ENCODE results near the gene CHCHD1.
A peak's percentile ranks its signal among the peaks of the same experiment; 100 is the strongest.

The CHCHD1 gene

DNA sequence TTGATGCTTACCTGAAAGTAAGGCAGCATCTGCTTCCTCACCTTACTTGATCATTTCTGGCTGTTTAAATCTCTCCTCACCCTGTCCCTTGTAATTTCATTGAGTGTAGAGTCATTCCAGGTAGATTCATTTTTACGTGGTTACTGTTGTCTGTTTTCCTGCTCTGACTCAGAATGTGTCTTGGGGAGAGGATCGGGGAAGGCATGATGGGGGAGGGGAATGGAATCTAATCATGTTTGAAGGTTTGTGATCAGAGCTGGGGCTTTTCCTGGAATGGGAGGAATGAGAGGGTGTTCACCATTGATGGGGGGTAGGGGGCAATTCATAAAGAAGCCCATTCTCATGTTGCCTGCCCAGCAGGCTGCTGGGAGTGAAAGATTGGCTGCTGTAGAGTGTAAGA, 18.9 kb upstream of the CHCHD1 start:
- TF ChIP-seq, protein P1, sequence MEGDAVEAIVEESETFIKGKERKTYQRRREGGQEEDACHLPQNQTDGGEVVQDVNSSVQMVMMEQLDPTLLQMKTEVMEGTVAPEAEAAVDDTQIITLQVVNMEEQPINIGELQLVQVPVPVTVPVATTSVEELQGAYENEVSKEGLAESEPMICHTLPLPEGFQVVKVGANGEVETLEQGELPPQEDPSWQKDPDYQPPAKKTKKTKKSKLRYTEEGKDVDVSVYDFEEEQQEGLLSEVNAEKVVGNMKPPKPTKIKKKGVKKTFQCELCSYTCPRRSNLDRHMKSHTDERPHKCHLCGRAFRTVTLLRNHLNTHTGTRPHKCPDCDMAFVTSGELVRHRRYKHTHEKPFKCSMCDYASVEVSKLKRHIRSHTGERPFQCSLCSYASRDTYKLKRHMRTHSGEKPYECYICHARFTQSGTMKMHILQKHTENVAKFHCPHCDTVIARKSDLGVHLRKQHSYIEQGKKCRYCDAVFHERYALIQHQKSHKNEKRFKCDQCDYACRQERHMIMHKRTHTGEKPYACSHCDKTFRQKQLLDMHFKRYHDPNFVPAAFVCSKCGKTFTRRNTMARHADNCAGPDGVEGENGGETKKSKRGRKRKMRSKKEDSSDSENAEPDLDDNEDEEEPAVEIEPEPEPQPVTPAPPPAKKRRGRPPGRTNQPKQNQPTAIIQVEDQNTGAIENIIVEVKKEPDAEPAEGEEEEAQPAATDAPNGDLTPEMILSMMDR (IDR thresholded peaks at IDR 0.05; ENCODE audit: borderline replicate concordance, extremely low read depth, low read length, poor library complexity, severe bottlenecking): no peak
- no peak for TF ChIP-seq EZH2 (IDR thresholded peaks at IDR 0.05; ENCODE audit: borderline replicate concordance, low read depth, low read length, severe bottlenecking)
- Histone ChIP-seq H3K79me2 (ENCODE audit: insufficient read depth, low read length) (peaks cover 10% of the 10 kb centered on the region), H2AFZ (ENCODE audit: low read depth, low read length) (no peak overlapping the region), H3K4me2 (ENCODE audit: insufficient read depth, low read length) (no peak overlapping the region), H3K27ac (ENCODE audit: low read length) (no peak overlapping the region), H3K9me3 (ENCODE audit: insufficient read depth, low read length, severe bottlenecking) (no peaks in the 10 kb centered on the region), H3K4me3 (ENCODE audit: low read depth in 1 of 2, low read length in 2 of 2) (no peak overlapping the region), H4K20me1 (ENCODE audit: insufficient read depth, low read length) (peaks cover 5% of the 10 kb centered on the region; the same call in 1 of the 2 replicates), H3K36me3 (ENCODE audit: insufficient read depth, low read length) (peaks cover 91% of the 10 kb centered on the region), H3K4me1 (ENCODE audit: insufficient read depth, low read length) (no peaks in the 10 kb centered on the region), H3K27me3 (ENCODE audit: insufficient read depth, low read length, poor library complexity) (no peaks in the 10 kb centered on the region), H3K9ac (ENCODE audit: low read depth, low read length) (no peak overlapping the region)
- DNase-seq: no peak
- ATAC-seq (ENCODE audit: insufficient read depth, low read depth): no peak

DNA sequence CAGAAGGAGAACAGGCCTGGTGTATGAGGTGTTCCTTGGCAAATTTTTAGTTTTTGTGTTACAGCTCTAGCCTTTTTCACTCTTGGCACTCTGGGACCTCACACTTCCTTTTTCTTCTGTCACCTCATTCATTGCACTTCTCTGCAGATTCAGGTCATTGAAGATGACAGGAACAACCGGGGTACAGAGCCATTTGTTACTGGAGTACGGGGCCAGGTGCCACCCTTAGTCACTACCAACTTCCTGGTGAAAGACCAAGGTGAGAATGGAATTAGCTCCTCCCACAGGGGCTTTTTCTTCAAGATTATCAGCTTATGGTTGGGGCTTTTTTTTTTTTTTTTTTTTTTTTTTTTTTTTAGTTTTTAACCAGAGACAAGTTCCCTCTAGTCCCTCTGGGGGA, 18.5 kb upstream of the CHCHD1 start:
- H3K4me3 ChIP-seq (ENCODE audit: low read depth in 1 of 2, low read length in 2 of 2): no peak overlapping the region
- H3K27ac ChIP-seq (ENCODE audit: low read length): no peak overlapping the region
- DNase-seq: no peak
- H3K79me2 ChIP-seq (ENCODE audit: insufficient read depth, low read length): peaks cover 10% of the 10 kb centered on the region
- H4K20me1 ChIP-seq (ENCODE audit: insufficient read depth, low read length): peaks cover 5% of the 10 kb centered on the region; the same call in 1 of the 2 replicates
- TF ChIP-seq EZH2 (IDR thresholded peaks at IDR 0.05; ENCODE audit: borderline replicate concordance, low read depth, low read length, severe bottlenecking): no peak
- TF ChIP-seq, protein P1 (IDR thresholded peaks at IDR 0.05; ENCODE audit: borderline replicate concordance, extremely low read depth, low read length, poor library complexity, severe bottlenecking): no peak
- H3K9ac ChIP-seq (ENCODE audit: low read depth, low read length): no peak overlapping the region
- no peaks in the 10 kb centered on the region for H3K4me1 ChIP-seq (ENCODE audit: insufficient read depth, low read length)
- H3K4me2 ChIP-seq (ENCODE audit: insufficient read depth, low read length): no peak overlapping the region
- no peaks in the 10 kb centered on the region for H3K27me3 ChIP-seq (ENCODE audit: insufficient read depth, low read length, poor library complexity)
- peaks cover 94% of the 10 kb centered on the region for H3K36me3 ChIP-seq (ENCODE audit: insufficient read depth, low read length)
- H3K9me3 ChIP-seq (ENCODE audit: insufficient read depth, low read length, severe bottlenecking): no peaks in the 10 kb centered on the region
- ATAC-seq (ENCODE audit: insufficient read depth, low read depth): no peak
- H2AFZ ChIP-seq (ENCODE audit: low read depth, low read length): no peak overlapping the region

DNA sequence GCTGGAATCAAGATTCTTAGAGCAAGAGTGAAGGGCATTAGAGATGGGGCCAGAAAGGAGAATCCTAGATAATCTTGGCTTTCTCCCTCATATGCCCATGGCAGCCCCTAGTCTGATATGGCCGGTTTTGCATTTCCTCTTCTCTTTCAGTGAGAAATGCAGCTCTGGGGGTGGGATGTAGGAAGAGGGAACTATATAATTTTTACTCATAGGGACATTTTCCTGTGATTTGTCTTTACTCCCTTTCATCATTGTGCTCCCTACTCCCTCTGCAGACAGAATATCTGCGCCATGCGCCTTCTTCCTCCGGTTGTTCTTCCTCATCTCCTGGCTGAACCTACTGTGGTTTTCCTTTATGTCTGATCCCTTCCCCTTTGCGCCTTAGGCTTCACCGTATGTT, 16.8 kb upstream of the CHCHD1 start:
- no peak overlapping the region for H3K27ac ChIP-seq (ENCODE audit: low read length)
- H3K4me3 ChIP-seq (ENCODE audit: low read depth in 1 of 2, low read length in 2 of 2): no peak overlapping the region
- H3K79me2 ChIP-seq (ENCODE audit: insufficient read depth, low read length): 0 out of 2 replicates have a peak, but pooled peaks cover 2% of the 10 kb centered on the region
- no peak overlapping the region for H2AFZ ChIP-seq (ENCODE audit: low read depth, low read length)
- no peak for TF ChIP-seq EZH2 (IDR thresholded peaks at IDR 0.05; ENCODE audit: borderline replicate concordance, low read depth, low read length, severe bottlenecking)
- TF ChIP-seq, protein P1 (IDR thresholded peaks at IDR 0.05; ENCODE audit: borderline replicate concordance, extremely low read depth, low read length, poor library complexity, severe bottlenecking): no peak
- H3K27me3 ChIP-seq (ENCODE audit: insufficient read depth, low read length, poor library complexity): no peaks in the 10 kb centered on the region
- H3K4me1 ChIP-seq (ENCODE audit: insufficient read depth, low read length): no peaks in the 10 kb centered on the region
- H3K9me3 ChIP-seq (ENCODE audit: insufficient read depth, low read length, severe bottlenecking): no peaks in the 10 kb centered on the region
- no peak overlapping the region for H3K9ac ChIP-seq (ENCODE audit: low read depth, low read length)
- peaks cover 95% of the 10 kb centered on the region for H3K36me3 ChIP-seq (ENCODE audit: insufficient read depth, low read length)
- ATAC-seq (ENCODE audit: insufficient read depth, low read depth) (no peak), DNase-seq (no peak)
- peaks cover 5% of the 10 kb centered on the region; the same call in 1 of the 2 replicates for H4K20me1 ChIP-seq (ENCODE audit: insufficient read depth, low read length)
- no peak overlapping the region for H3K4me2 ChIP-seq (ENCODE audit: insufficient read depth, low read length)

DNA sequence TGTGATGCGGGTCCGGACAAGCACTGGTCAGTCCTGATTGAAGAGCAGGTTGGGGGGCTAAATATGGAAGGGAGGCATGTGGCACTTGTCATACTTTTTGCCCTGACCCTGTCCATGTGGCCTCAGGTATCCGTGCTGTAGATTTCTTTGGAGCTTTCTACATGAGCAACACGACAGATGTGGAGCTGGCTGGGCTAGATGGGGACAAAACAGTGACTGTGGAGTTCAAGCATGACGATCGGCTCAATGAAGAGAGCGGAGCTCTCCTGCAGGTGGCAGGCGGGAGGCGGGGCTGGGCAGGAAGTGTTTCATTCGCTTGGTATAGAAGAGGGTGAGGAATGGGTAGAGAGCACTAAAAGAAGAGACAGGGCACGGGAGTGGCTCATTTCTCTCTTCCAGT, 13.0 kb upstream of the CHCHD1 start:
- H2AFZ ChIP-seq (ENCODE audit: low read depth, low read length): no peak overlapping the region
- peaks cover 11% of the 10 kb centered on the region for H3K79me2 ChIP-seq (ENCODE audit: insufficient read depth, low read length)
- no peak overlapping the region for H3K4me2 ChIP-seq (ENCODE audit: insufficient read depth, low read length)
- no peak overlapping the region for H3K4me3 ChIP-seq (ENCODE audit: low read depth in 1 of 2, low read length in 2 of 2)
- peaks cover 21% of the 10 kb centered on the region for H3K4me1 ChIP-seq (ENCODE audit: insufficient read depth, low read length)
- no peak for ATAC-seq (ENCODE audit: insufficient read depth, low read depth)
- no peak overlapping the region for H3K9ac ChIP-seq (ENCODE audit: low read depth, low read length)
- no peaks in the 10 kb centered on the region for H3K9me3 ChIP-seq (ENCODE audit: insufficient read depth, low read length, severe bottlenecking)
- DNase-seq: no peak
- TF ChIP-seq, protein P1 (IDR thresholded peaks at IDR 0.05; ENCODE audit: borderline replicate concordance, extremely low read depth, low read length, poor library complexity, severe bottlenecking): peak; percentile 7
- no peak for TF ChIP-seq EZH2 (IDR thresholded peaks at IDR 0.05; ENCODE audit: borderline replicate concordance, low read depth, low read length, severe bottlenecking)
- no peak overlapping the region for H3K27ac ChIP-seq (ENCODE audit: low read length)
- no peaks in the 10 kb centered on the region for H4K20me1 ChIP-seq (ENCODE audit: insufficient read depth, low read length)
- peaks cover 82% of the 10 kb centered on the region for H3K36me3 ChIP-seq (ENCODE audit: insufficient read depth, low read length)
- no peaks in the 10 kb centered on the region for H3K27me3 ChIP-seq (ENCODE audit: insufficient read depth, low read length, poor library complexity)
